Testis (tissue), 3 donors: ENCODE data around the gene TMEM255B. TPM values are rescaled to one million over a fixed set of nuclear protein-coding genes. Genes with fewer than 3 reads are reported as not detected.

Experiments
- DNase-seq: peaks from one replicate; pipeline ENCODE4 v3.0.0-alpha.2; 2019
- H3K27ac ChIP-seq, 2 donors: fragments of 200-600 bp; sonication (generic); one replicate each; pipeline ENCODE4 v1.5.1; 2019
- H3K27me3 ChIP-seq: fragments of 200-600 bp; sonication (generic); one replicate; pipeline ENCODE4 v1.5.1; 2019
- H3K36me3 ChIP-seq: fragments of 200-600 bp; sonication (generic); one replicate; pipeline ENCODE4 v1.5.1; 2017; ENCODE audit warnings: low read depth; ENCODE audit errors: missing control alignments
- H3K4me1 ChIP-seq: fragments of 200-600 bp; sonication (generic); one replicate; pipeline ENCODE4 v1.5.1; 2019
- H3K4me3 ChIP-seq, 2 donors: fragments of 200-600 bp; sonication (generic); one replicate each; pipeline ENCODE4 v1.5.1; 2017 to 2019
- H3K9me3 ChIP-seq: fragments of 200-600 bp; sonication (generic); one replicate; pipeline ENCODE4 v1.5.1; 2017
- CTCF ChIP-seq, 3 experiments: fragments of 450-650 bp in 2 of 3; fragments of 200-600 bp in 1 of 3; sonication (generic) in 1 of 3; IDR thresholded peaks; one replicate each; pipeline ENCODE4 v1.5.1; 2016 to 2019; ENCODE audit warnings: antibody characterized with exemption in 3 of 3, mild to moderate bottlenecking in 2 of 3, moderate library complexity in 1 of 3
- POLR2A ChIP-seq: fragments of 450-650 bp; IDR thresholded peaks from one replicate; pipeline ENCODE4 v1.6.1; 2017; ENCODE audit warnings: antibody characterized with exemption, mild to moderate bottlenecking, moderate library complexity
- WGBS, 2 donors: methylation state at CpG; one replicate each; pipeline ENCODE4 v1.1.5; 2018; 5-methylcytosine and 5-hydroxymethylcytosine counted together
- intact Hi-C: fragments of 100-400 bp; cut with DNase I; formaldehyde crosslinking; loops from one replicate; pipeline ENCODE4 v1.15.1; 2023; ENCODE audit warnings: low total_unique reads
- polyA plus RNA-seq: library from polyadenylated mRNA; stranded (reverse); fragments of 350-450 nt; fragmentation: Illumina TruSeq; extraction: RNeasy Lipid Tissue Mini Kit (QIAGEN cat#74804); gene quantifications from one replicate; pipeline ENCODE4 v1.2.3, GENCODE V29; 2014; ENCODE audit warnings: low read depth, low replicate concordance; ENCODE audit not compliant: insufficient read depth
- total RNA-seq, 2 donors: library from RNA; depleted of rRNA; stranded (reverse); fragments of >200 nt; gene quantifications; one replicate each; pipeline ENCODE4 v1.2.3, GENCODE V29; 2016

The TMEM255B gene
- total and polyA plus RNA-seq, 3 donors from 2014 or later, result 6.9 to 10.9 (median 7.5) TPM

- WGBS, 2 donors, result 34 to 43% methylated on average over 13 to 28 of the region's 28 CpGs
- peak; percentile 86 for DNase-seq
- intact Hi-C loops, result no loop called here
Observed at GRCh38 chr13:113813749-113814434, 54.9 kb downstream of the TMEM255B start.

GRCh38 chr13:113814435-113814821 is 55.4 kb downstream of the TMEM255B start:
- Histone ChIP-seq H3K27me3 (no peaks in the 10 kb centered on the region), H3K4me3 (no peak overlapping the region), H3K36me3 (no peaks in the 10 kb centered on the region), H3K27ac (peak overlapping the region; percentile 55 to 65), H3K4me1 (peaks cover 40% of the 10 kb centered on the region), H3K9me3 (no peaks in the 10 kb centered on the region)
- 37 to 65% methylated on average over 5 to 11 of the region's 11 CpGs for WGBS, 2 donors
- no peak for TF ChIP-seq POLR2A
- no peak for DNase-seq
- intact Hi-C loops, result no loop called here

More at GRCh38 chr13:113813749-113814434, 54.9 kb downstream of the TMEM255B start:
- TF ChIP-seq POLR2A, result no peak
- no peak for TF ChIP-seq CTCF (IDR thresholded peaks at IDR 0.05)
- Histone ChIP-seq H3K36me3 (no peaks in the 10 kb centered on the region), H3K4me1 (peaks cover 40% of the 10 kb centered on the region), H3K4me3 (no peak overlapping the region), H3K9me3 (no peaks in the 10 kb centered on the region), H3K27me3 (no peaks in the 10 kb centered on the region), H3K27ac (peak overlapping the region; percentile 65 to 72)

GRCh38 chr13:113815151-113816058 is 56.4 kb downstream of the TMEM255B start:
- peaks cover 45% of the 10 kb centered on the region for H3K4me1 ChIP-seq
- H3K27ac ChIP-seq, result no peak overlapping the region

GRCh38 chr13:113816254-113816929 is 57.4 kb downstream of the TMEM255B start:
- H3K36me3 ChIP-seq, result no peaks in the 10 kb centered on the region
- H3K4me1 ChIP-seq, result peaks cover 55% of the 10 kb centered on the region
- no peak overlapping the region for H3K4me3 ChIP-seq
- no peak for DNase-seq
- H3K27me3 ChIP-seq, result no peaks in the 10 kb centered on the region
- H3K27ac ChIP-seq, result no peak overlapping the region
- intact Hi-C loops, result loop anchor here (5.0 kb wide), 1 partner anchor 121 kb away; no protein-coding TSS in a partner anchor
- no peak for TF ChIP-seq POLR2A
- no peak for TF ChIP-seq CTCF (IDR thresholded peaks at IDR 0.05)
- 75 to 80% methylated on average over 22 to 25 of the region's 25 CpGs for WGBS, 2 donors
- no peaks in the 10 kb centered on the region for H3K9me3 ChIP-seq

More at GRCh38 chr13:113815151-113816058, 56.4 kb downstream of the TMEM255B start:
- Histone ChIP-seq H3K9me3 (no peaks in the 10 kb centered on the region), H3K27me3 (no peaks in the 10 kb centered on the region), H3K4me3 (no peak overlapping the region), H3K36me3 (no peaks in the 10 kb centered on the region)
- whole genome bisulfite sequencing, 2 donors, result 74 to 80% methylated on average over 42 of the region's 42 CpGs
- TF ChIP-seq POLR2A, result no peak
- no peak for TF ChIP-seq CTCF (IDR thresholded peaks at IDR 0.05)
- intact Hi-C loops, result loop anchor here (5.0 kb wide), 1 partner anchor 122 kb away; no protein-coding TSS in a partner anchor
- DNase-seq, result no peak
